Daoy (cell line): ENCODE measurements around the gene HS3ST3A1. TPM values are rescaled to one million over a fixed set of nuclear protein-coding genes. Genes with fewer than 3 reads are reported as not detected.

Experiments used
- DNase-seq: peaks from one replicate; pipeline ENCODE4 v3.0.0-alpha.2; 2015; ENCODE audit warnings: low read depth
- total RNA-seq: library from RNA; depleted of rRNA; stranded (reverse); fragments of >200 nt; shearing (Covaris generic); gene quantifications from 2 replicates; pipeline ENCODE4 v1.2.3, GENCODE V29; 2014; rRNA removed

The HS3ST3A1 gene
- 17.4 and 22.1 TPM in 2 replicates for total RNA-seq

- DNase-seq, result peak; percentile 91
Observed at GRCh38 chr17:13601776-13602551, at the start of gene HS3ST3A1. Gene HS3ST3A1, minus strand, starts transcription at chr17:13601929. Its CDS starts 800 bp downstream, at chr17:13601129.

- DNase-seq, result no peak
Observed at GRCh38 chr17:13650096-13650675, 48.5 kb upstream of the HS3ST3A1 start.

GRCh38 chr17:13647543-13648021 is 45.9 kb upstream of the HS3ST3A1 start:
- no peak for DNase-seq

GRCh38 chr17:13646969-13647542 is 45.3 kb upstream of the HS3ST3A1 start:
- no peak for DNase-seq

GRCh38 chr17:13646411-13646810 is 44.7 kb upstream of the HS3ST3A1 start:
- DNase-seq, result peak; percentile 30

GRCh38 chr17:13643180-13643579 is 41.5 kb upstream of the HS3ST3A1 start:
- no peak for DNase-seq

- DNase-seq, result no peak
Observed at GRCh38 chr17:13642188-13642587, 40.5 kb upstream of the HS3ST3A1 start.

- no peak for DNase-seq
Observed at GRCh38 chr17:13640551-13640950, 38.8 kb upstream of the HS3ST3A1 start.

GRCh38 chr17:13638855-13639458 is 37.2 kb upstream of the HS3ST3A1 start:
- DNase-seq, result peak; percentile 32

- DNase-seq, result no peak
Observed at GRCh38 chr17:13636951-13637350, 35.2 kb upstream of the HS3ST3A1 start.

- no peak for DNase-seq
Observed at GRCh38 chr17:13635951-13636350, 34.2 kb upstream of the HS3ST3A1 start.

- DNase-seq, result no peak
Observed at GRCh38 chr17:13634021-13634420, 32.3 kb upstream of the HS3ST3A1 start.

GRCh38 chr17:13631529-13631928 is 29.8 kb upstream of the HS3ST3A1 start:
- no peak for DNase-seq

GRCh38 chr17:13626703-13627102 is 25.0 kb upstream of the HS3ST3A1 start:
- DNase-seq, result peak; percentile 74

- DNase-seq, result no peak
Observed at GRCh38 chr17:13619462-13619861, 17.7 kb upstream of the HS3ST3A1 start.

- DNase-seq, result no peak
Observed at GRCh38 chr17:13616031-13616430, 14.3 kb upstream of the HS3ST3A1 start.

- no peak for DNase-seq
Observed at GRCh38 chr17:13609941-13610340, 8.2 kb upstream of the HS3ST3A1 start.

- peak; percentile 48 for DNase-seq
Observed at GRCh38 chr17:13601322-13601775, 380 bp downstream of the HS3ST3A1 start.

- no peak for DNase-seq
Observed at GRCh38 chr17:13600475-13601321, 1.0 kb downstream of the HS3ST3A1 start.

- DNase-seq, result no peak
Observed at GRCh38 chr17:13599864-13600263, 1.9 kb downstream of the HS3ST3A1 start.

GRCh38 chr17:13599168-13599577 is 2.6 kb downstream of the HS3ST3A1 start:
- no peak for DNase-seq
